GM10266 (cell line): ENCODE measurements around the gene MRPL3.

ENCODE experiments used
- DNase-seq: peaks from one replicate; pipeline ENCODE4 v3.0.0; 2012; ENCODE audit errors: extremely low spot score
- TF ChIP-seq, protein P1 (sequence below): IDR thresholded peaks from 2 replicates; pipeline ENCODE4 v1.5.1; 2012; ENCODE audit warnings: mild to moderate bottlenecking, low read depth; ENCODE audit not compliant: control insufficient read depth, insufficient read depth; ENCODE audit errors: missing control alignments

Gene MRPL3

DNA sequence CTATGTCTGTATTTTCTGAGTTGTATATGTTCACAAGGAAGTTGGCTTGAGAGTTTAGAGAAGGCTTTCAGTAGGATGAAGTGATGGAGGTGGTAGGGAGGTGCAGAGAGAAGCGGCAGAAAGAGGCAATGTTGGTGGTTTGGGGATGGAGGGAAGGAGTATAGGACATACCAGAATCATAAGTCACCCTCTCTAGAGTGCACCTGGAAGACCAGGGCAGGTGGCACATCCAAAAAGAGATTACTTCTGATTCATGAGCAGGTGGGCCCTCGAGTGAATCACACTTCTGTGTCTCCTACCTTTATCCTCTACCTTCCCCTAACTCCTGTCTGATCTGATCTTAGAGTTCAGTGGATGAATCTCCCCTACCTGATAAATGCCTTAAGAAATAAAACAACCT lies 41.8 kb upstream of the MRPL3 start:
- TF ChIP-seq, protein P1, sequence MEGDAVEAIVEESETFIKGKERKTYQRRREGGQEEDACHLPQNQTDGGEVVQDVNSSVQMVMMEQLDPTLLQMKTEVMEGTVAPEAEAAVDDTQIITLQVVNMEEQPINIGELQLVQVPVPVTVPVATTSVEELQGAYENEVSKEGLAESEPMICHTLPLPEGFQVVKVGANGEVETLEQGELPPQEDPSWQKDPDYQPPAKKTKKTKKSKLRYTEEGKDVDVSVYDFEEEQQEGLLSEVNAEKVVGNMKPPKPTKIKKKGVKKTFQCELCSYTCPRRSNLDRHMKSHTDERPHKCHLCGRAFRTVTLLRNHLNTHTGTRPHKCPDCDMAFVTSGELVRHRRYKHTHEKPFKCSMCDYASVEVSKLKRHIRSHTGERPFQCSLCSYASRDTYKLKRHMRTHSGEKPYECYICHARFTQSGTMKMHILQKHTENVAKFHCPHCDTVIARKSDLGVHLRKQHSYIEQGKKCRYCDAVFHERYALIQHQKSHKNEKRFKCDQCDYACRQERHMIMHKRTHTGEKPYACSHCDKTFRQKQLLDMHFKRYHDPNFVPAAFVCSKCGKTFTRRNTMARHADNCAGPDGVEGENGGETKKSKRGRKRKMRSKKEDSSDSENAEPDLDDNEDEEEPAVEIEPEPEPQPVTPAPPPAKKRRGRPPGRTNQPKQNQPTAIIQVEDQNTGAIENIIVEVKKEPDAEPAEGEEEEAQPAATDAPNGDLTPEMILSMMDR: no peak
- DNase-seq: no peak

DNA sequence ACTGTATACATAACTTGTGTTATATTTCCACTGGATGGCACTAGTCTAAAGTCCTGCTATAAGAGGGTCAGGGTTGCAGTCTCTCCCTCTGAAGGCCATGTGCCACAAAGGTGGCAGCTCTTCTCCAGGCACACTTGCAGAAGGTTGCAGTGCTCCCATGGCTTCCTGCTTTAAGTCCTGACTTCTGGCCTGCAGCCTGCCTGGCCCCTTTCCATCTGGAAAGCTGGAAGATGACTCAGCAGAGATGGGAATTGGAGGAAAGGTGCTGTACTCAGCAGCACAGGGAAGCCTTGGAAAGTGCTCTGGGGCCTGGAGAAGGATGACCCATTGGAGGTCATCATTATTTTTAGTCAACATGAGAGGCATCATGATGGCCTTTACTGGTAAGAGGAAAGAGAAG lies 40.9 kb upstream of the MRPL3 start:
- no peak for DNase-seq
- TF ChIP-seq, protein P1: no peak

DNA sequence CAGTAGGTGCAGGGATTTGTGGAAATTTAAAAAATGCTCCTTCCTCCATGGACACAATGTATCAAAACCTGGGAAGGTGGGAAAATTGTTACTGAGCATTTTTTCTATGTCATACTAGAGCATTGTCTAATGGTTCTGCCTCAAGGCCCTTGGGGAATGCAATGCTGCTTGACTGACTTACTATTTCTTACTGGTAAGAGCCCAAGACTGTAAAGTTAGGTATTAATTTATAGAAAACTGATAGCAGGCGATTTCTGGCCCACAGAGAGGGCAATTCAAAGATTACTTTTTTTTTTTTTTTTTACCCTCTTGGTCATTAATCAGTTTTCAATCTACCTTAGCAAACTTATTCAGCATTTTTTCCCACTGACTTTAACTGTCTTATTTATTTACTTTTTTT lies 38.5 kb upstream of the MRPL3 start:
- no peak for DNase-seq
- TF ChIP-seq, protein P1: no peak

DNA sequence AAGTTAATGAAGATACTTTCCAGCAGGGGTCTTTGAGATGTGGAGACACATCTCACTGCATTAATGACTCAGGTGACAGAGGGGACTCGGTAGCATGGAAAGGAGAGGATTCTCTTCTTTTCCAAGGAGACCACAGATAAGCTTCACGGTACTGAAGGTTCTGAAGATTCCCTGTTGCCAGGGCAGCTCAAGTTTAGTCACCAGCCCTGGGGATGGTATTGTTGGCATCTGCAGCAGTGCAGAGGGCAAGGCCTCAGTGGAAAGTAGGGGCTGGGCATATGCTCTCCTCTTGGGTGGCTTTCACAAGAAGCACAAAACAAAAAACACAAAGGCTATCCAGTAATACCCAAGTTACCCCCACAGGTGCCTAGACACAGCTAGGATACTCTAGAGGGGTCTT lies 38.0 kb upstream of the MRPL3 start:
- TF ChIP-seq, protein P1: no peak

DNA sequence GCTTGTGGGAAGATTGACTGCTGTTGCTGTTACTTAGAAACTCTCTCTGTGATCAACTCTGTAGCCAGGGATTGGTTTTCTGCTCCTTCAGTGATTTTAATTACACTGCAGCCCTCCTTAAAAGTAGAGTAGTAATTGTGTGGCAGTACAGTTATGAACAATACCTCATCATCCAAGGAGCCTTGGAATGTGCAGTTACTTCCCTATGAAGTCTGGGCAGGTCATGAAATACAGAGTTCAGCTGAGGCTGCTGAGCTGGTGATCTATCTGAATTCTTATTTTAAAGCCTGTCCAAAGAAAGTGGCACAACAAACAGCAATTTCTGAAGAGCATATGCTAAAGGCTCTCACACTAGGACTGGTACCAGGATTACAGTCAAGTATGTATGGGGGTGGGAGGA lies 37.4 kb upstream of the MRPL3 start:
- TF ChIP-seq, protein P1: no peak
- DNase-seq: no peak

More for the DNA sequence above, 38.0 kb upstream of the MRPL3 start:
- DNase-seq: no peak

DNA sequence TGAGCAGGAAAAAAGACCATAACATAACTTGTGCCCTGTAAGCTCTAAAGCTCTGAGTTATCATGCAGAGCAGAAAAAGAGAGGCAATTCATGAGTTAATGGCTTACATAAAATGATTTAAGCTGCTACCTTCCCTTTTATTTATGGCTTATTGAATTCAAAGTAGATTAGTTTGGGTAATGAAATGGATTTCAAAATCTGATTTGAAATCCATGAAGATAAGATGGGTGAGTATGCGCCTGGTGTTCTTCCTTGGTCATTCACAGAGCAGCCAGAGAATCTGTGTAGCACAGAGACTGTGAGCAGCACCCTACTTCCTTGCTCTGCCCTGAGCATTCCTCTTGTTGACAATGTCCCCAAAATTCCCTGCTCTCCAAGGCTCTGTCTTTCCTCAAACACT lies 36.2 kb upstream of the MRPL3 start:
- TF ChIP-seq, protein P1: no peak

DNA sequence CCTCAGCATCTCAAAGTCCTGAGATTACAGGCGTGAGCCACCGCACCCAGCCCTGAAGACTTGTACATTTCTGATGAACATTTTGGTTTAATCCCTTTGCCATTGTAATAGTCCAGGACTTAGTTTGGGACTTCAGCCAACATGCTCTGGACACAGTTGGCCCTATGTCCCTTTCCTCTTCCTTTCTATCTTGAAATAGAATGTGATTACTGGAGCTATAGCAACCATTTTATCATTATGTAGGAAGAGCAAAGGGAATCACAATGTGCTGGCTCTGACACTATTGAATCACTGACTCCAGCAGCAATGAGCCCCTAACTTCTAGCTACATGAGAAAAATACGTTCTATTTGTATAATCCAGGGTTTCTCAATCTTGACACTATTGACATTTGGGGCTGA lies 34.8 kb upstream of the MRPL3 start:
- TF ChIP-seq, protein P1: no peak
- DNase-seq: no peak

More for the DNA sequence above, 36.2 kb upstream of the MRPL3 start:
- no peak for DNase-seq
